Heart right ventricle (tissue), 16 donors: ENCODE measurements around the gene BTBD2. TPM values are rescaled to one million over a fixed set of nuclear protein-coding genes. Genes with fewer than 3 reads are reported as not detected.

Experiments
- ATAC-seq, 8 donors: fragments of 200-7000 bp; cut with Tn5 transposase; one replicate each; pipeline ENCODE4 v1.9.1; 2020; ENCODE audit warnings: mild to moderate bottlenecking in 8 of 8, moderate library complexity in 8 of 8, moderate number of reproducible peaks in 1 of 8
- DNase-seq, 2 donors: peaks; one replicate each; pipeline ENCODE4 v3.0.0-alpha.2; 2020
- H3K27ac ChIP-seq, 10 donors: fragments of 200-600 bp; sonication (generic) in 2 of 10; one replicate each; pipeline versions ENCODE4 v1.5.0 to v1.8.0; 2020 to 2022; ENCODE audit warnings: mild to moderate bottlenecking in 3 of 10
- H3K27me3 ChIP-seq, 7 donors: fragments of 200-600 bp; one replicate each; pipeline ENCODE4 v1.8.0; 2021 to 2022; ENCODE audit warnings: mild to moderate bottlenecking in 2 of 7
- H3K36me3 ChIP-seq, 9 donors: fragments of 200-600 bp; sonication (generic) in 1 of 9; one replicate each; pipeline versions ENCODE4 v1.5.0 to v1.8.0; 2020 to 2022; ENCODE audit warnings: mild to moderate bottlenecking in 2 of 9
- H3K4me1 ChIP-seq, 9 donors: fragments of 200-600 bp; sonication (generic) in 1 of 9; one replicate each; pipeline versions ENCODE4 v1.5.0 to v1.8.0; 2020 to 2022; ENCODE audit warnings: mild to moderate bottlenecking in 4 of 9
- H3K4me3 ChIP-seq, 10 donors: fragments of 200-600 bp; sonication (generic) in 2 of 10; one replicate each; pipeline versions ENCODE4 v1.5.0 to v1.8.0; 2020 to 2022; ENCODE audit warnings: mild to moderate bottlenecking in 7 of 10, moderate library complexity in 2 of 10
- H3K9me3 ChIP-seq, 11 donors: fragments of 200-600 bp in 10 of 11; sonication (generic) in 2 of 11; one replicate each; pipeline versions ENCODE4 v1.5.0 to v1.8.0; 2013 to 2022; ENCODE audit warnings: mild to moderate bottlenecking in 2 of 11, control low read depth in 1 of 11, moderate library complexity in 1 of 11
- CTCF ChIP-seq, 9 donors: fragments of 200-600 bp; sonication (generic) in 2 of 9; IDR thresholded peaks; one replicate each; pipeline versions ENCODE4 v1.5.0 to v1.8.0; 2021 to 2022; ENCODE audit warnings: antibody characterized with exemption in 9 of 9, mild to moderate bottlenecking in 5 of 9, moderate library complexity in 1 of 9
- WGBS, 2 donors: extraction: QIAGEN DNeasy Blood & Tissue Kit; methylation state at CpG; one replicate each; pipeline ENCODE4 v1.1.7; 2013; ENCODE audit warnings: inconsistent platforms in 1 of 2; 5-methylcytosine and 5-hydroxymethylcytosine counted together
- intact Hi-C, 10 donors: fragments of 100-400 bp; cut with DNase I; formaldehyde crosslinking; loops; one replicate each; pipeline versions ENCODE4 v1.11.1 to v1.14.2; 2022
- polyA plus RNA-seq, 2 donors: library from polyadenylated mRNA; stranded (reverse); fragments of 200-250 nt; gene quantifications; one replicate each; pipeline ENCODE4 v1.2.3, GENCODE V29; 2013
- total RNA-seq, 10 donors: library from RNA; stranded (reverse); fragmentation: NEBNext Ultra II Directional in 3 of 10; extraction: Animal tissue kit (Norgen Biotek cat#: 25700) in 3 of 10; gene quantifications; one replicate each; pipeline versions ENCODE4 v1.2.1 to v1.2.4, GENCODE V29; 2021 to 2023
- donor health status: Arrhythmogenic right ventricular cardiomyopathy.
- donor health status: ischemic (EF 13 %, LVEDD 7.1; RV severe dilation, severe dysfunction).
- donor health status: healthy with polysubstance abuse.
- donor health status: DM: no; HTN: yes; CAD: no.
- donor health status: DM: no; HTN: no; CAD: no.
- donor health status: ischemic (EF 25% LVEDD 6.9; RV normal size, moderate dysfunction).
- donor health status: ischemic (EF 25% LVEDD 5.7; RV mildly dilated, moderate dysfunction).
- donor health status: healthy.
- donor health status: DM: yes; HTN: yes; CAD: no.
- donor health status: Ischemic cardiomyopathy.
- donor health status: ischemic (EF 35%, LVEDD 5.7; RV mildly dilated, moderate dysfunction).
- donor health status: nonischemic (EF 11% LVEDD 7.7; RV severe dilation, severe dysfunction).
- donor health status: DM: yes; HTN: yes; CAD: no.
- donor health status: PGD.
- donor health status: ischemic (EF 29% LVEDD 5.4; RV normal size, mild dysfunction).
- donor health status: nonischemic (EF 23%, LVEDD 6.1; RV moderate dilation, normal function).

BTBD2 gene
- total and polyA plus RNA-seq, 12 donors, result 42.8 to 70.4 (median 55.8) TPM

- Histone ChIP-seq H3K4me3 (no peak overlapping the region), H3K27me3 (no peaks in the 10 kb centered on the region), H3K4me1 (peaks cover 2 to 31% (median 10%) of the 10 kb centered on the region in 9 donors), H3K36me3 (no peaks in the 10 kb centered on the region), H3K27ac (no peak overlapping the region), H3K9me3 (peaks cover 0 to 6% (median 0%) of the 10 kb centered on the region in 11 donors)
- intact Hi-C loops, result no loop called here
- DNase-seq (no peak), ATAC-seq (no peak)
- WGBS, 2 donors, result 93 to 97% methylated on average over 10 of the region's 10 CpGs
- no peak for TF ChIP-seq CTCF (IDR thresholded peaks at IDR 0.05)
These were observed 11.3 kb upstream of the BTBD2 start for GRCh38 chr19:2026770-2027169.

GRCh38 chr19:2022289-2022688 is 6.8 kb upstream of the BTBD2 start:
- H3K27me3 ChIP-seq, result no peaks in the 10 kb centered on the region
- WGBS, 2 donors, result 93 to 97% methylated on average over 2 of the region's 2 CpGs
- ATAC-seq (no peak), DNase-seq (no peak)
- H3K4me3 ChIP-seq, result no peak overlapping the region
- no peak for TF ChIP-seq CTCF (IDR thresholded peaks at IDR 0.05)
- no peaks in the 10 kb centered on the region for H3K36me3 ChIP-seq
- H3K9me3 ChIP-seq, result peaks cover 0 to 6% (median 0%) of the 10 kb centered on the region in 11 donors
- no peak overlapping the region for H3K27ac ChIP-seq
- H3K4me1 ChIP-seq, result peaks cover 0 to 8% (median 3%) of the 10 kb centered on the region in 9 donors
- intact Hi-C loops, result loop anchor here in 1 of 10 donors (5.0 kb wide), 1 partner anchor 45 kb away; no protein-coding TSS in a partner anchor

- intact Hi-C loops, result loop anchor here in 2 of 10 donors (2.0 to 5.0 kb wide), 2 partner anchors 46 to 47 kb away; no protein-coding TSS in a partner anchor
- no peaks in the 10 kb centered on the region for H3K27me3 ChIP-seq
- no peak overlapping the region for H3K4me3 ChIP-seq
- peaks cover 0 to 6% (median 0%) of the 10 kb centered on the region in 11 donors for H3K9me3 ChIP-seq
- ATAC-seq, result no peak
- H3K36me3 ChIP-seq, result no peaks in the 10 kb centered on the region
- no peak for TF ChIP-seq CTCF (IDR thresholded peaks at IDR 0.05)
- H3K27ac ChIP-seq, result no peak overlapping the region
- H3K4me1 ChIP-seq, result peaks cover 0 to 9% (median 0%) of the 10 kb centered on the region in 9 donors
- no peak for DNase-seq
- WGBS, 2 donors, result 81% methylated on average over 4 of the region's 4 CpGs
These were observed 6.1 kb upstream of the BTBD2 start for GRCh38 chr19:2021453-2022140.

DNA sequence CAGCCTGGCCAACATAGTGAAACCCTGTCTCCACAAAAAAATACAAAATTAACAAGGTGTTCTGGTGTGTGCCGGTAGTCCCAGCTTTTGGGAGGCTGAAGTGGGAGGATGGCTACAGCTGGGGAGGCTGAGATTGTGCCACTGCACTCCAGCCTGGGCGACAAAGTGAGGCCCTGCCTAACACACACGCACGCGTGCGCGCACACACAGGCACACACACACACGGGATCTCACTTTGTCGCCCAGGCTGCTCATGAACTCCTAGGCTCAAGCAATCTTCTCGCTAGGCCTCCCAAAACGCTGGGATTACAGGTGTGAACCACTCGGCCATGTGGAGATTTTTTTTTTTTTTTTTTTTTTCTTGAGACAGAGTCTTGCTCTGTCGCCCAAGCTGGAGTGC is 3.2 kb upstream of the BTBD2 start:
- no peak for DNase-seq
- TF ChIP-seq CTCF (IDR thresholded peaks at IDR 0.05), result no peak
- WGBS, 2 donors, result 91 to 97% methylated on average over 12 to 13 of the region's 13 CpGs
- no peak overlapping the region for H3K4me3 ChIP-seq
- H3K9me3 ChIP-seq, result no peaks in the 10 kb centered on the region
- no peaks in the 10 kb centered on the region for H3K27me3 ChIP-seq
- intact Hi-C loops, result loop anchor here in 8 of 10 donors (1.0 to 5.0 kb wide), 6 partner anchors 34 to 86 kb away; partner anchors contain the start of gene MKNK2 (in 1 of the 8)
- no peak for ATAC-seq
- H3K4me1 ChIP-seq, result peaks cover 4 to 24% (median 9%) of the 10 kb centered on the region in 9 donors
- no peaks in the 10 kb centered on the region for H3K36me3 ChIP-seq
- H3K27ac ChIP-seq, result no peak overlapping the region
